Measurements from ENCODE around the gene DNAH2. TPM values are rescaled to one million over a fixed set of nuclear protein-coding genes. Genes with fewer than 3 reads are reported as not detected.
A peak's percentile ranks its signal among the peaks of the same experiment; 100 is the strongest.

DNAH2 gene
- total RNA-seq, 1 experiment from 2014 or later: 0.26 TPM

DNA sequence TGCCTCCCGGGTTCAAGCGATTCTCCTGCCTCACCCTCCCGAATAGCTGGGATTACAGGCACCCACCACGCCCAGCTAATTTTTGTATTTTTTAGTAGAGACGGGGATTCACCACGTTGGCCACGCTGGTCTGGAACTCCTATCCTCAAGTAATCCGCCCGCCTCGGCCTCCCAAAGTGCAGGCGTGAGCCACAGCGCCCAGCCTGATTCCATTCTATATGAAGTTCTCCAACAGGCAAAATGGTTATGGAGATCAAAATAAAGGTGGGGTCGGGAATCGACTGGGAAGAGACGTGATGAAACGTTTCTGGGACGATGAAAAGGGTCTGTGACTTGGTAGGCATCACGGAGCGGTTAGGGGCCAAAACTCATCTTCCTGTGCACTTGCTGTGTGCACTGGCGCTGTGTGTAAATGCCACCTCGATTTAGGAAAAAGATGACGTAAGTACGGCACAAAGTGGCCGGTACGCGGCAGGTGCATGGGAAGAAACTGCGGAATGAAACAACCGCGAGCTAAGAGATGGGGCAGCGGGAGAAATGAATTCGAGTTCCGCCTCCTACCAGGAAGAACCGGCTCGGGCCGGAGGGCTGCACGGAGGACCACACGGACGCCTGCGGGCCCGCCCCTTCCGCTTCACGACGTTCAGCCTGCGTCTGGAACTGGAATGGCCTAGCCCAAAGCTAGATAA is 31.9 kb upstream of the DNAH2 start:
- Mint-ChIP-seq H3K27me3 (ENCODE audit: unreplicated experiment) (no peaks in the 10 kb centered on the region), H3K27ac (ENCODE audit: unreplicated experiment) (peak overlapping the region; percentile 99), H3K9me3 (ENCODE audit: low read depth, unreplicated experiment) (no peaks in the 10 kb centered on the region), H3K4me3 (ENCODE audit: low read depth, unreplicated experiment) (peak overlapping the region; percentile 86), H3K4me1 (ENCODE audit: low read depth, unreplicated experiment) (no peaks in the 10 kb centered on the region), H3K36me3 (ENCODE audit: insufficient read depth, unreplicated experiment) (peaks cover 50% of the 10 kb centered on the region)
- peak; percentile 89 for DNase-seq
- TF ChIP-seq, protein P1, sequence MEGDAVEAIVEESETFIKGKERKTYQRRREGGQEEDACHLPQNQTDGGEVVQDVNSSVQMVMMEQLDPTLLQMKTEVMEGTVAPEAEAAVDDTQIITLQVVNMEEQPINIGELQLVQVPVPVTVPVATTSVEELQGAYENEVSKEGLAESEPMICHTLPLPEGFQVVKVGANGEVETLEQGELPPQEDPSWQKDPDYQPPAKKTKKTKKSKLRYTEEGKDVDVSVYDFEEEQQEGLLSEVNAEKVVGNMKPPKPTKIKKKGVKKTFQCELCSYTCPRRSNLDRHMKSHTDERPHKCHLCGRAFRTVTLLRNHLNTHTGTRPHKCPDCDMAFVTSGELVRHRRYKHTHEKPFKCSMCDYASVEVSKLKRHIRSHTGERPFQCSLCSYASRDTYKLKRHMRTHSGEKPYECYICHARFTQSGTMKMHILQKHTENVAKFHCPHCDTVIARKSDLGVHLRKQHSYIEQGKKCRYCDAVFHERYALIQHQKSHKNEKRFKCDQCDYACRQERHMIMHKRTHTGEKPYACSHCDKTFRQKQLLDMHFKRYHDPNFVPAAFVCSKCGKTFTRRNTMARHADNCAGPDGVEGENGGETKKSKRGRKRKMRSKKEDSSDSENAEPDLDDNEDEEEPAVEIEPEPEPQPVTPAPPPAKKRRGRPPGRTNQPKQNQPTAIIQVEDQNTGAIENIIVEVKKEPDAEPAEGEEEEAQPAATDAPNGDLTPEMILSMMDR (IDR thresholded peaks at IDR 0.05; ENCODE audit: unreplicated experiment): no peak
- no TSS peak for BruUV-seq (replicated peaks)
- CTCF ChIA-PET: no interaction called here
- intact Hi-C loops (cut with micrococcal nuclease; ENCODE audit: unreplicated experiment): loop anchor here (5.0 to 10.0 kb wide), 3 partner anchors 53 to 331 kb away; partner anchors contain the start of genes KCTD11, SHBG and TMEM95

DNA sequence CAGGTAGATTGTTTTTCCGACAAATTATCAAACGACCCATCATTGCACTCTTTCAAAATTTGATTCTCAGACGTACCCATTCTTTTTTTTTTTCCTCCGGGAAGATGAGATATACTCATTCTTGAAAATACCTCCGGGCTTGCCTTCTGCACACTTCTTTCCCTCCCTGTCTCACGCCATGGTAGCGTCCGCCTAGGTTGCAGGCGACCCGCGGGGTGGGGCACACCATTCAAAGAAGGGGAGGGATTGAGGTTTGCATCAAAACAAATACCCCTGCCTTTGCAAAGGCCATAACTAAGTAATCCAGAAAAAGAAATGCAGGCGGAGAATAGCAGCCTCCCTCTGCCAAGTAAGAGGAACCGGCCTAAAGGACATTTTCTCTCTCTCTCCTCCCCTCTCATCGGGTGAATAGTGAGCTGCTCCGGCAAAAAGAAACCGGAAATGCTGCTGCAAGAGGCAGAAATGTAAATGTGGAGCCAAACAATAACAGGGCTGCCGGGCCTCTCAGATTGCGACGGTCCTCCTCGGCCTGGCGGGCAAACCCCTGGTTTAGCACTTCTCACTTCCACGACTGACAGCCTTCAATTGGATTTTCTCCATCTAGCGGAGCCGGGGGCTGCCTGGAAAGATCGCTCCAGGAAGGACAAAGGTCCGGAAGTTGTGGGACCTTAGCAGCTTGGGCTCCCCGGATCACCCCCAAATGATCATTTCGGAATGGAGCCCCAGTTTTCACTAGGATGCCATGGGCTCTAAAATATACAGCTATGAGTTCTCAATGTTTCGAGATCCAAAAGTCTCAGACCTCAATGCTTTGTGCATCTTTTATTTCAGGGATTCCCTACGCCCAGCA is 31.1 kb upstream of the DNAH2 start:
- Mint-ChIP-seq H3K27me3 (ENCODE audit: unreplicated experiment) (no peaks in the 10 kb centered on the region), H3K36me3 (ENCODE audit: insufficient read depth, unreplicated experiment) (peaks cover 50% of the 10 kb centered on the region), H3K27ac (ENCODE audit: unreplicated experiment) (peak overlapping the region; percentile 99), H3K4me1 (ENCODE audit: low read depth, unreplicated experiment) (no peaks in the 10 kb centered on the region), H3K9me3 (ENCODE audit: low read depth, unreplicated experiment) (no peaks in the 10 kb centered on the region), H3K4me3 (ENCODE audit: low read depth, unreplicated experiment) (peak overlapping the region; percentile 86)
- intact Hi-C loops (cut with micrococcal nuclease; ENCODE audit: unreplicated experiment): loop anchor here (5.0 to 10.0 kb wide), 3 partner anchors 54 to 332 kb away; partner anchors contain the start of genes KCTD11, SHBG and TMEM95
- DNase-seq: peak; percentile 70
- TF ChIP-seq, protein P1 (IDR thresholded peaks at IDR 0.05; ENCODE audit: unreplicated experiment): no peak
- CTCF ChIA-PET: interaction anchor here (1.0 to 2.2 kb wide), 5 partner anchors 12 to 250 kb away, joined by 3 to 12 read pairs (median 4); partner anchors contain the start of genes DNAH2 and MPDU1
- BruUV-seq (replicated peaks): TSS peak; percentile 91

DNA sequence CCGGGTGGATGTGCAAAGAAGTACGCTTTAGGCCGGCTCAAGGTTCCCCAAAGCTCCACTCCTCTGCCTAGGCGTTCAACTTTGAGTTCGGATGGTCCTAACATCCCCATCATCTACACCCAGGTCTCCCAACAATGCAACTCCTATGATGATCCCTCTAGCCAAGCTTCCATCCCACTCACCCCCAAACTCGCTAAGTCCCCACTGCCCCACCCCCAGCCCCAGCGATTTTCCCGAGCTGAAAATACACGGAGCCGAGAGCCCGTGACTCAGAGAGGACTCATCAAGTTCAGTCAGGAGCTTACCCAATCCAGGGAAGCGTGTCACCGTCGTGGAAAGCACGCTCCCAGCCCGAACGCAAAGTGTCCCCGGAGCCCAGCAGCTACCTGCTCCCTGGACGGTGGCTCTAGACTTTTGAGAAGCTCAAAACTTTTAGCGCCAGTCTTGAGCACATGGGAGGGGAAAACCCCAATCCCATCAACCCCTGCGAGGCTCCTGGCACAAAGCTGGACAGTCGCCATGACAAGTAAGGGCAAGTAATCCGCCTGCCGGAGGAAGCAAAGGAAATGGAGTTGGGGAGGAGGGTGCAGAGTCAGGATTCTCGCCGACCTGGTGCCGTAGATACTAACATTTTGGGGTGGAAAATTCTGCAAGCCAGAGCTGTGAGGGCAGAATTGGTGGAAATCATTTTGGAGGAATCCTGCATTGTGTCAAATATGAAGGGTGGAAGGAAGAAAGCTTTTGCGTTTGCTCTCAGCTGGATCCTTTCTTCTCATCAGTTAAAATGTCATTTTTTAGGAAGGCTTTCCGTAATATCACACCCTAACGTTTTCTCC is 30.3 kb upstream of the DNAH2 start, which contains the start of gene TP53:
Gene TP53, minus strand, starts transcription at position 419 of the 836 bp plus-strand sequence. CDS start 10,896 bp downstream, outside the sequence.
- Mint-ChIP-seq H3K4me1 (ENCODE audit: low read depth, unreplicated experiment) (no peaks in the 10 kb centered on the region), H3K4me3 (ENCODE audit: low read depth, unreplicated experiment) (peak within 1 kb of the TSS; percentile 86), H3K9me3 (ENCODE audit: low read depth, unreplicated experiment) (no peaks in the 10 kb centered on the region), H3K27ac (ENCODE audit: unreplicated experiment) (peak within 1 kb of the TSS; percentile 99), H3K27me3 (ENCODE audit: unreplicated experiment) (no peaks in the 10 kb centered on the region), H3K36me3 (ENCODE audit: insufficient read depth, unreplicated experiment) (peaks cover 50% of the 10 kb centered on the region)
- DNase-seq: peak; percentile 81
- TSS peak; percentile 71 for BruUV-seq (replicated peaks)
- CTCF ChIA-PET: interaction anchor here (0.6 to 2.2 kb wide), 10 partner anchors 11 to 250 kb away, joined by 3 to 12 read pairs (median 4); partner anchors contain the start of genes CD68, DNAH2, MPDU1 and SAT2
- TF ChIP-seq, protein P1 (IDR thresholded peaks at IDR 0.05; ENCODE audit: unreplicated experiment): no peak
- intact Hi-C loops (cut with micrococcal nuclease; ENCODE audit: unreplicated experiment): loop anchor here (5.0 to 10.0 kb wide), 3 partner anchors 55 to 332 kb away; partner anchors contain the start of genes KCTD11, SHBG and TMEM95
